HUDEP-2 (cell line): ENCODE measurements around the gene TMEM47.
A peak's percentile ranks its signal among the peaks of the same experiment; 100 is the strongest.

Experiments
- DNase-seq, 76 experiments: peaks; one replicate each; lab custom pipeline; 2025; ENCODE audit not compliant: unreplicated experiment in 76 of 76; lab: John Stamatoyannopoulos, UW

The TMEM47 gene

DNA sequence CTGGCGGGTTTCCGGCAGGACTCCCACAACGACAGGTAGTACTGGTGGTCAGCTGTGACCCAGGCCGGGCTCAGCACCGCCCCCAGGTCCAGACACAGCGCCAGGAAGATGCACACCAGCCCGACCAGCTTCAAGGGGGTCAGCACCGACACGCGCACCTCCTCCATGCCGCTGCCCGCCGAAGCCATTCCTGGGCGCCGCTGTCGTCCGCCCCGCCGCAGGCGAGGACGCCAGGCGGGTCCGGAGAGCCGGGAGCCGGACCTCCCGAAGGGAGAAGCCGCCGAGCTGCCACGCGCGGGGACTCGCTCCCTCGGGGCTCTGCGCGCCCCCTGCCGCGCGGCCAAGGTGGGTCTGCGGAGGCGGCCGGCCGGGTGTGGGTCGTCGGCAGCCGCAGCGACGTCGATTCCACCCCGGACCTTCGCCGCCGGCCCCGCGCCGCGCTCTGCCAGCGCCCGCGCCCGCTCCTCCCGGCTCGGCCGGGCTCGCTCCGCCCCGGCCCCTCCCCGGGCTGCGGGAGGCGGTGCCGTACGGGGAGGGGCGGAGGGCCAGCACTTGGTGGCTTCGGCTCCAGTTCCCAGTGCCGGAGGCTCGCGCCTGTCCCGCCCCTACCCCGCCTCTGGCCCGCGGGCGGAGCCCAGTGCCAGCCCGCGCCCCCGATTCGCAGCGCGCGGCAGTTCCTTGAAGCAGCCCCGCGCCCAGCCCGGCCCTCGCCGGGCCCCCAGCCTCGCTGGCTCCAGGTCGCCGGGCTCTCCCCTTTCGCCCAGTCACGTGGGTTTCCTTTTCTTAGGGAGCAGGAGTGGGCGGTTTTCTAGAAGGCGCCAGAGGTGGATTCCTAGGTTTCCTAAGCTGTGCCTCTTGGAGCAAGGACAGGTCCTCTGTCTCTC is at the start of gene TMEM47:
Gene TMEM47, minus strand, starts transcription at position 444 of the 884 bp plus-strand sequence. Its CDS starts 256 bp downstream, at position 188.
- DNase-seq, result peak in 26 of 76 experiments; percentile 0 to 49 (median 2)

DNA sequence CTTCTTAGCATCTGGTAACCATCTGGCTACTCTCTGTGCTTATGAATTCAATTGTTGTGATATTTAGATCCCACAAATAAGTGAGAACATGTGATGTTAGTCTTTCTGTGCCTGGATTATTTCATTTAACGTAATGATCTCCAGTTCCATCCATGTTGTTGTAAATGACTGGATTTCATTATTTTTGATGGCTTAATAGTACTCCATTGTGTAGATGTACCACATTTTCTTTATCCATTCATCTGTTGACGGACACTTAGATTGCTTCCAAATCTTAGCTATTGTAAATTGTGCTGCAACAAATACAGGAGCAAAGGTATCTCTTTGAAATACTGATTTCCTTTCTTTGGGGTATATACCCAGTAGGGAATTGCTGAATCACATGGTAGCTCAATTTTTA is 30.0 kb upstream of the TMEM47 start:
- DNase-seq, result no peak

DNA sequence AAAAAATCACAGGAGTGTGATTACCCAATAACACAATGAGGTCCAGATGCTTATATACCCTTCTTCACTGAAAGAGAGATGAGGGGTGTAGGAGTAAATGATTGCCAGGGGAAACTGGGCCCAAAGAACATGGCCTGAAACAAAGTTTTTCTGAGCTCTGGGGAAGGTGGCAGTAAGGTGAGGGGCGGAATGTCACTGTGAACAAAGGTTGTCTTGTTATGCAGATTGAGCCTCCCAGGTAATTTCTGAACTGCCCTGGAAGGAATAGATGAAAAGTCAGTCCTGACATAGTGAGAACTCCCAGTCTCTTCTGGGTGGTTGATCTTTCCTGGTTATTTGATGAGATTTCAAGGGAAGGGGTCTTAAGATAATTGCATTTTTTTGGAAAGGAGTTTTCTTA is 2.5 kb upstream of the TMEM47 start:
- DNase-seq, result no peak

DNA sequence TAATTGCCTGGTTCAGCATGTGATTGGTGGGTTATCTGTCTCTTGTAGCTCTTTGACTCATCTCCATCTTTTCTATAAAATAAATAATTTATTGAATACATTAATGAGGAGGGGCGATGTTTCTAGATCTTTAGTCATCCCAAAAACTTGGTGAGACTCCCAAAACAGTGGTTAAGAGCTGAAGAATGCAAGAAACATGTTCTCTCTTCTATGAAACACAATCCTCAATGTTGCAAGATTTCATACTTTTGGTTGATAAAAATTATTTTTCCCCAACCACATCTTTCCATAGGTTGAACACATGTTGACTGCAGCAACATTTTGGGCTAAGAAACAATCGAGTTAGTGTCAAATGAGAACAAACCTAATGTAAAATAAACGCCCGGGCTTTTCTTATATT is 1.2 kb upstream of the TMEM47 start:
- no peak for DNase-seq

DNA sequence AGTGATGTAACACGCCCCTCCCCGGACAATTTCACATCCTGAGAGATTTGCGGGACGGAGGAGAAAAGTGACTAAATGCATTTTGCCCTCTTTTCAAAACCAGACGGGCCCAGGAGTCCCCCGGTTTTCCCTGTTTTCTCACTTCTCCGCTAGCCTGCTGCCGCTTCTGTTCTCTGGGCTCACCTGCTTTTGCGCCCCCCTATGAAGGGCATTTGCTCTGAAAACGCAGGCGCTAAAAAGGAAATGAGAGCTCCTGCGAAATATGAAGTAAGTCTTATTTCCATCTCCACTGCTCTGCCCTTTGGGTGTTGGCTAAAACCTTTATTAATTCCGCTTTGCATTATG is 613 bp upstream of the TMEM47 start:
- no peak for DNase-seq

DNA sequence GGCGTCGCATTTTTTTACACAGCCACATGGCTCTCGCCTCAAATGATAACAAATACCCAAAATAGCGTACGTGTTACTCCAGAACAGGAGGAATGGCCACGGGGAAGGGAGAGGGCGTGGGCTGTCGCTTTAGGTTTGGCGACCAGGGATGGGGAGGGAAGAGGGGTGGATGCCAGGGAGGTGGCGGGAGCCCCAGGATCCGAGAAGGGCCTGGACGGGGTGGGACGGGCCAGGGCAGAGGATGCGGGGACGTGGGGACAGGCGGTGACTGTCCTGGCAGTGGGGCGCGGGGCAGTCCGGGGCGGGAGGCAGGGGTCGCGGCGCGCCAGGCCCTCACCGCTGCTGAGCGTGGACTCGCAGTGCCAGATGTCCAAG is 631 bp downstream of the TMEM47 start:
- DNase-seq, result no peak

DNA sequence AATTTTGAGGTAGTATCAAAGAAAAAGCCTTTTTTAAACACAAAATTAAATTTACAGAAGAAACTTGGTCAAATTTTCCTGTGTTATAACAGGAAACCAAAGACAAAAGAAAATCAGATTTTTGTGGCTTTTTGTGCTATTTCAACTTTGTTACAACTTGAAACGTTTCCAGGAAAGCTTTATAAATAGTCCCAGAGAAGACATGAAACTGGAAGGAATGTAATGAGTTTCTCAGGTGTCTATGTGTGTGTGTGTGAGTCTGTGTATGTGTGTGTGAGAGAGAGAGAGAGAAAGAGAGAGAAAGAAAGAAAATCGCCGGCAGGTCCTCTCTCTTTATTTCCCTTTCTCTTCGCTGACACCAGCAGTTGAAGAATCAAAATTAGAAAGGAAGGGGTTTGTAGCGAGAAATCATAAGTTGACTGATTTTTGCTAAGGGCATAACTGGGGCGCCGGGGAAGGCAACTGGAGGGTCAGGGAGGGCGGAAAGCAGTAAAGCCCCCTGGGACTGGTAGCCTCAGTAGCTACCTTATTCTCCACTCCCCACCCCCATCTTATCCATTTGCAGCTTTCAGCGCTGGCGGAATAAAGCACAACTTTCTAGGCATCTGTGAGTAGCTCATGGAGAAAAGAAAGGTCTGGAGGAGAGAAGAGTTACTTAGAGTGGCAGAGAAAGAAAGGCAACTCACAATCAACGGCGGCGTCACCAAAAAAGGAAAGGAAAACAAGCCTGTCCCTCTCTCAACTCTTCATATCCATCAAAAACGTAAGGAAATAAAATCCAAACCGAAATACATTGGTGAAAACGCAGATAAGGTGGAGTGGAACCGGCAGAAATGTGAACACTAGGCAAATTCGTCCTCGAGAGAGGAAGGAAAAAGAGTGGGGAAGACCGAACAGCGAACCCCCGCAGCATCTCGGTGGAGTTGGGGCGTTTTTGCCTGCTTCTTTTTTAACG is 1.3 kb downstream of the TMEM47 start:
- no peak for DNase-seq

DNA sequence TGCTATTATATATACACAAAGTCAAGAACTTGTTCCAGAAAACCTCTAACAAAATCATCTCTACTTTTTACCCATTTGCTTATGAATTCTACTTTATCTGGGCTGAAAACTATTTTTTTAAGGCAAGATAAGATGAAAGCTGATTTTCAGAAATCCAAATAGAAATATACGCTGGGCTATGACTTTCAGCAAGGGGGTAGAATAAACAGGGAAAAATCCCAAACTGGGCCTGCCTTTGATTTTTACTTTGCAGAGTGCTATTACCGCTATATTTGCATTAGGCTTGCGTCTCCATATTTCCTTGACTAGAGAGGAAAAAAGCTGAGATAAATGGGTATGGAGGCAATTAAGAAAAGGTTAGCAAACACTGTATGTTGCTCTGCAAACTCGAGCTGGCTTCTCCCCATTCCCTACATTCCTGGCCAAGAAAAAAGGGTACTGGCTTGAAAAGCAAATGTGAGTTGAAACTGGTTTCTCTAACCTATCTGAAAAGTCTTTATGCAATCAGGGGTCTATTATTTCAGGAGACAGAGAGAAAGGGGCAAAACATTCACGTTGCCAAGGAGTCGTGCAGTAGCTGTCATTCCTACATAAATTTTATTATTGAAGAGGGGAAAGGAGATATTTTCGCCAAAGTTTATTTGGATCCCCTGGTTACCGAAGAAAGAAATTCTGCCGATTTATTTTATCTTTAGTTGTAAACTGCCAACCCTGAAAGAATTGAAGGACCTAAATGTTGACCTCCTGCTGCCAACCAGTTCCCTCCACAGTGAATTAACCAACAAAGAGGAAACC is 2.2 kb downstream of the TMEM47 start:
- no peak for DNase-seq

DNA sequence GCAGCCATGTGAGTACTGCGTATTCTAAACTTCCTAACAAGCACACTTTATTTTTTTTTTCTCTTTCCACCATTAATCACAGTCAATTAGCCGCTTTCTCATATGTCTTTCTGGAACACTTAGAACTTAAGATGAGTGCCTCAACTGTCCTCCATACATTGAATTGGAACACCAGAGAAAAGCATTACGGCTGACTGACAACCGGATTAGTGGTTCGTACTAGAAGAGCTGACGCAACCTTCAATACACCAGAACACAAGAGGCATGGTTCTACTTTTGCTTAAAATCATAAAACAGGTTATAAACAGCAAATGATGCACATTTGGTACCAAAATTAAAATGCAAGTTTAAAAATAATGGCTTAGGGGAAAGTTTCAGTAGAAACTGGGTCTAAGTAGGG is 3.3 kb downstream of the TMEM47 start:
- no peak for DNase-seq

DNA sequence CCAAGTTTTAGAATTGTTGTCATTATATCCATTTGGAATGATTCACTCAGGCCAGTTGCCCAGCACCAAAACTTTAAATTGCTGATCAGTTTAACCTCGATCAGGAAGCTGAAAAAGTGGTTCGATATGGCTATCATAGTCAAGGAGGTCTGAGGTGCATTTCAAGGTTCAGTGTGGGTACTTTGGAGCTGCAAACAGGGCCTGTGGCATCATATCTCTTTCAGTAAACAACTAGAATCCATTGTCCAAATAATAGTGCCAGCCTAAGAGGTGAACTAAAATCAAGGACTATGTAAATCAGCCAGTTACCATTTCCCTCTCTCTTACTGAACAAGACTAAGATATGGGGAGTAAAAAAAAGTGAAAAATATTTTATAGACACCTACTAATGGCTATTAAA is 14.2 kb downstream of the TMEM47 start:
- no peak for DNase-seq

DNA sequence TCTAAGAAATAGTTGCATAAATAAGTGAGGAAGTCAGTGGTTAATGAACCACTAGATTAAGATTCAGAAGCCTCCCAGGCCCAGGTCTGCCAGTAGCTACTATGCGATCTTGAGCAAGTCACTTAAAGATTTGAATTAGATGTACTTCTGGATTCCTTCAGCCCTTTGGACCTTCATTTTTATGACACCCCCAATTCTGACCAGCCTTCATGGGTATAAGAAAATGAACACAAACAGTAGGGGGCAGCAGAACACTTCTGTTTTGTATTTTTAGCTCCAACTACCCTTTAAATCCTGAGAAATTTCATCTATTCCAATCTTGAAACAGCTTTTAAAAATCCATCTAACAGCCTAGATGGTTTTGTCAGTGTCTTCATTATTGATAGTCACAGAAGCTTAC is 19.0 kb downstream of the TMEM47 start:
- peak in 1 of 76 experiments; percentile 0 for DNase-seq

DNA sequence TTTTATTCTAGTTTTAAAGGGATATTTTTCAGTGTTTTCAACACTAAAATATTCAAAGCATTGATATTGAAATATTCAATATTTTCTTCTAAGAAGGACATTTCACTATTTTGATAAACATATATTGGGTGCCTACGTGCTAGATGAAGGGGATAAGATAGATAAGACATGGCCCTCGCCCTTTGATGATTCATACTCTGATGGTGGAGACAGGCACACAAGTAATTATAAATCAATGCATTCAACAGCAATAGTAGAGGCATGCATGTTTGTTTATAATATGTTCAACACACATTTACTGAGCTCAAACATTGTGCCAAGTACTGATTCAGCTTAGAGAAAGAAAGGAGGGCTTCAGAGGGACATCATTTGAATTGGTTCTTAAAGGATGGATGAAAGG is 22.7 kb downstream of the TMEM47 start:
- DNase-seq, result no peak

DNA sequence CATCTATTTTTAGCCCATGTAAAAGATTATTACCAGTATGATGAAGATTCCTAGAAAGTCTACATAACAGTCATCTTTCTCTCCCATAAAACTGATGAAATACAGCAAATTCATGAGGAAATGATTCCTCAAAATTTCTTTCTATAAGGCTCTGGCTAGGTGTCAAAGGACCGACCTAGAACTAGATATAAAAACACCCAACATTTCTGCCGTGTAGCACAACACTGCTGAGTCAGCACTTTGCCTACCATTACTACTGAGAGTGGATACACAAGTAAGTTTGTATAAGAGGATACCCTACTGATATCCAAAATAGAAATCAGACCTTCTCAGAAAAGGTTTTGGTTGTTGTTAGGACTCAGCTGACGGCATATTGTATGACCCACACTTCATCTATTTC is 24.7 kb downstream of the TMEM47 start:
- no peak for DNase-seq

DNA sequence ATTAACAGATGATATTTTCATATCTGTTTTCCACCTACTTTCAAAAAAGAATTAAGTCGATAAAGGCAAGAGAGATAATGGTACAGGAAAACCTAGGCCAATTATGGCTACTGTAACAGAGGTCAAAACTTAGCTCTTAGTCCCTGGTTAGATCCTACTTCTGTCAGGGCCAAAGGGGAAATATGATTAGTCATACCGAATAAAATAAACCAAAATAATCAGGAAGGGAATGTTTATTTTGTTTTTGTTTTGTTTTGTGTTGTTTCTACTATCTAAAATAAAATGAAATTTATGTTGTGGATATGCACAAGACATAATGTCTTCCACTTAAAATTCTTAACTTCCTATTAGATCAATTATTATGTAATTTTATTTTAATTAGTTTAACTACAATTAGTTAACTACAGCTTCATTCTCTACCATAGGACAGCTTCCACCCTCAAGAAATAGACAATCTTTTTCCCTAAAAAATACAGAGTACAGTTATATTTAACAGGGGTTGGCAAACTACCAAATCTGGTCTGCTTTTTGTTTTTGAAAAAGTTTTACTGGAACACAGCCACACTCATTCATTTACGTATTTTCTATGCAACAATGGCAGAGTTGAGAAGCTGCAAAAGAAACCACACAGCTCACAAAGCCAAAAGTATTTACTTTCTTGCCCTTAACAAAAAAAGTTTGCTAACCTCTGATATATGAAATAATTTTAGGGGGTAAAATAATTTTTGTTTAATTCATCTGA is 25.4 kb downstream of the TMEM47 start:
- DNase-seq, result no peak

DNA sequence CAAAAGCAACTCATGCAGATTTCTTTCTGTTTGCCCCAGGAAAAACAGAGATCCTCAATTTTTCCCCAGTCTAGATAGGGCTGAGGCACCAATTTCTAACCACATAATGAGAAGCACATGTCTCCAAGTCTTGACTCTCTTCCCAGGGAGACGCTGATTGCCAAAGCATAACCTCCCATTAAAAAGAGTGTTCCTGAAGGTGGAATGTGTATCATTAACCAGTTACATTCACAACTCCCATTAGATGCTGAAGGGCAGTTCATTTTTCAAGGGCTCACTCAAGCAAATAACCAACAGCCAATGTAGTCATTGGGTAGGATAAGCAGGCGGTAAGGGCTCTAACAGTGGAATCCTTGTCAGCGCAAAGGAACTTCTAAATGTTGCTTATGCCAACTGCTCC is 27.5 kb downstream of the TMEM47 start:
- DNase-seq, result no peak

DNA sequence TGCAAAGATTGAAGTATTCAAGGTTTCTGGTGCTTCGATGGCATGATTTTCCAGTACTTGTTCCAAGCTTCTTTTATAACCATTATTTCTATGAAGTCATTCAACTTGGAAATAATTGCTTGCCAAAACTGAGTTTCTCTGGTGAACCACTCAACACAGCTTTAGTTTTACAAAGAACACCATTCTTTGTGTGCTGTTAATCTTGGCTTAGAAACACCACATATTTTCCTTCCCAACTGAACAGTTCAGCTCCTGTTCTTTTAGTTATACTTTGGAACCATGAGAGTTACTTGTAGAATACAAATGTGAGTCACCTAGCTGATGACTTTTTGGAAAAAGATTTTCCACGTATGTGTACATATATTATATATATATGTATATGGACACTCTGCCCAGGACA is 32.7 kb downstream of the TMEM47 start:
- no peak for DNase-seq

DNA sequence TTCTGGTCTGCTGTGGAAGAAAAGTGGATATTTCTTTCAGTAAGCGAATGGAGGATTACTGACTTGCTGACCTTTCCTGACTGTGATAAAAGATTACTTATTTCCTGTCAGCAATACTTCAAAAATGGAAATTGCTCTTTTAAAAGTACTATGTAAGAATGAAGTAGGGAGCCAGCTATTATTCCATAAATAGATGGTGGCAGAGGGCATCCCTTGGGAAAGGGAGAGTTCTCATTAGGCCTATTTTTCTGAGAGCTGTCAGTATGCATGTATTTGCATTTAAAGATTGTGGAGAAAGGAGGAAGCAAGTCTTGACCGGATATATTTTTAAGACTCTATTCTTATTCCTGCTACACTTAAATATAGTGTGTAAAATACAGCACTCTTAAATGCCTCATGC is 37.2 kb downstream of the TMEM47 start:
- no peak for DNase-seq

DNA sequence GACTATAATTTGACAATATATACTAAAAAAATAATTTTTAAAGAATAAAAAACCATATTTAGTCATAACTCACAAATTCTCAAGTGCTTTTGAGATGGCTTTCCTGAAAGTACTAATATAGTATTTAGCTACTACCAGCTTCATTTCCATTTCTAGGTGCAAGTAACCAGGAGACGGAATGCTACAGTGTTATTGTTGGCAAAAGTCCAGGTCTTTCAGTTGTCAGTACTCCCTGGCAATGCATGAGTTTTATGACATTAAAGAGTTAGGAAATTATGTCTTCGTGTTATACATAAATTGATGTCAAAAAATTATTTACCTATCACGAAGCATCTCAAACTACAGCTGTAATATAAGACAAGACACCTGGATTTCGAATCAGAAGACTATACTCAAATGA is 45.0 kb downstream of the TMEM47 start:
- no peak for DNase-seq

DNA sequence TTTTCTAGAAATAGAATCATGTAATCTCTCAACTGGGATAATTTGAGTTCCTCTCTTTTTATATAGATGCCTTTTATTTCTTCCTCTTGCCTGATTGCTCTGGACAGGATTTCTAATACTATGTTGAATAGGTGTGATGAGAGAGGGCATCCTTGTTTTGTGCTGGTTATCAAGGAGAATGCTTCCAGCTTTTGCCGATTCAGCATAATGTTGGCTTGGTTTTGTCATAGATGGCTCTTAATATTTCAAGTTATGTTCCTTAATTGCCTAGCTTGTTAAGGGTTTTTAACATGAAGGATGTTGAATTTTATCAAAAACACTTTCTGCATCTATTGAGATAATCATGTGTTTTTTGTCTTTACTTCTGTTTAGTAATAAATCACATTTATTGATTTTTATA is 58.7 kb downstream of the TMEM47 start:
- no peak for DNase-seq

DNA sequence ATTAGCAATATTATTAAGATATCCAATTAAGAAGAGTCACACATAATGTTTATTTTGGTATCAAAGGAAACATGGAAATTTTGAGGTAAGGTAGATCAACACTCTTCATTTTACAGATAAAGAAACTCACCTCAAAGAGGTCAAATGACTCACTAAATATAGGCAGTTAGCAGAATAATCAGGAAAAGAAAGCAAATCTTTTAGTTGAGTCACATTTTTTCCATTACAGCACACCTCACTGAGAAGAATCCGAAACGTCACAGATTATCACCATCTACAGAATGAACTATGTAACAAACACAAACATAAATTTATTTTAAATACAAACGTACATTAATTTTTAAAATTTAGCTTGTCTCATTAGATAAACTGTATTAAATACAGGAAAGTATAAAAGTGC is 70.1 kb downstream of the TMEM47 start:
- no peak for DNase-seq
